ENCODE measurements around the gene SOX4.

DNA sequence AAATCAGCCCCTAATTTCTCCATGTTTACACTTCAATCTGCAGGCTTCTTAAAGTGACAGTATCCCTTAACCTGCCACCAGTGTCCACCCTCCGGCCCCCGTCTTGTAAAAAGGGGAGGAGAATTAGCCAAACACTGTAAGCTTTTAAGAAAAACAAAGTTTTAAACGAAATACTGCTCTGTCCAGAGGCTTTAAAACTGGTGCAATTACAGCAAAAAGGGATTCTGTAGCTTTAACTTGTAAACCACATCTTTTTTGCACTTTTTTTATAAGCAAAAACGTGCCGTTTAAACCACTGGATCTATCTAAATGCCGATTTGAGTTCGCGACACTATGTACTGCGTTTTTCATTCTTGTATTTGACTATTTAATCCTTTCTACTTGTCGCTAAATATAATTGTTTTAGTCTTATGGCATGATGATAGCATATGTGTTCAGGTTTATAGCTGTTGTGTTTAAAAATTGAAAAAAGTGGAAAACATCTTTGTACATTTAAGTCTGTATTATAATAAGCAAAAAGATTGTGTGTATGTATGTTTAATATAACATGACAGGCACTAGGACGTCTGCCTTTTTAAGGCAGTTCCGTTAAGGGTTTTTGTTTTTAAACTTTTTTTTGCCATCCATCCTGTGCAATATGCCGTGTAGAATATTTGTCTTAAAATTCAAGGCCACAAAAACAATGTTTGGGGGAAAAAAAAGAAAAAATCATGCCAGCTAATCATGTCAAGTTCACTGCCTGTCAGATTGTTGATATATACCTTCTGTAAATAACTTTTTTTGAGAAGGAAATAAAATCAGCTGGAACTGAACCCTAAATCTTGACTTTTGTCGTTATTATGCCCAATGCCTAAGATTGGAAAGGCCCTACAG, 4.5 kb downstream of the SOX4 start:
- TF ChIP-seq EZH2phosphoT487 (IDR thresholded peaks at IDR 0.05; ENCODE audit: borderline replicate concordance, low read depth), result no peak
- TF ChIP-seq POLR2AphosphoS5 (IDR thresholded peaks at IDR 0.05; ENCODE audit: low read depth, low read length), result no peak
- TF ChIP-seq, protein P1, sequence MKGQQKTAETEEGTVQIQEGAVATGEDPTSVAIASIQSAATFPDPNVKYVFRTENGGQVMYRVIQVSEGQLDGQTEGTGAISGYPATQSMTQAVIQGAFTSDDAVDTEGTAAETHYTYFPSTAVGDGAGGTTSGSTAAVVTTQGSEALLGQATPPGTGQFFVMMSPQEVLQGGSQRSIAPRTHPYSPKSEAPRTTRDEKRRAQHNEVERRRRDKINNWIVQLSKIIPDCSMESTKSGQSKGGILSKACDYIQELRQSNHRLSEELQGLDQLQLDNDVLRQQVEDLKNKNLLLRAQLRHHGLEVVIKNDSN (IDR thresholded peaks at IDR 0.05; ENCODE audit: borderline replicate concordance, low read depth), result no peak
